Measurements from ENCODE around the gene KCNK2.

Gene KCNK2

DNA sequence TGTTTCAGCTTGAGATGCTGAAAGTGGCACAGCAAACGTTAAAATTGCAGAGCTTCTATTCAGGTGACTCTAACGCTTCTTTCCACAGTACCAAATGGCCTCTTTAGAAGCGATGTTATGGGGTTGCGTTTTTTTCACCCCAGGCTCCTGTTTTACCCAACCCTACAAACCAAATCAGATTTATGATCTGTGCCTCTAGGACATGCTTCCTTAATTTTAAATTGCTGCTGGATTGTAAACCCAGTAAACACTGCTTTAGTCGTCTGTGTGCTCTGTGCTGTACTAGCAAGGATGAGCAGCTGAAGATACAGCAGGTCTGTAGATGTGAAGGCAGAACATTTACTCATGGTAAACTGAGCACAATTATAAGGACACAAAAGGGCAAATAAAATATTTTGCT, 13.0 kb downstream of the KCNK2 start:
- DNase-seq (ENCODE audit: low read depth), result no peak

DNA sequence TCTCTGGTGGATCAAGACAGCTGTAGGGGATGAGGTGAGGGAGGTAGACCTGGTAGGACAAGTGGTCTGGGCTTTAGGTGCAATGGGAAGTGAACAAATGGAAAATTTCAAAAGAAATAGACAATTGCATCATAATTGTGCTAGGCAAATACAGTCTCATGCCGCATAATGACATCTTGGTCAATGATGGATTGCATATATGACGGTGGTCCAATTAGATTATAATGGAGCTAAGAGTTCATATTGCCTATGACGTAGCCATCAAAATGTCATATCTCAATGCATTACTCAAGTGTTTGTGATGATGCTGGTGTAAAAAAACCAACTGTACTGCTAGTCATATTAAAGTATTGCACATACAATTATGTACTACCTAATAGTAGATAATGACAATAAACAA, 19.0 kb downstream of the KCNK2 start:
- DNase-seq (ENCODE audit: low read depth), result no peak

DNA sequence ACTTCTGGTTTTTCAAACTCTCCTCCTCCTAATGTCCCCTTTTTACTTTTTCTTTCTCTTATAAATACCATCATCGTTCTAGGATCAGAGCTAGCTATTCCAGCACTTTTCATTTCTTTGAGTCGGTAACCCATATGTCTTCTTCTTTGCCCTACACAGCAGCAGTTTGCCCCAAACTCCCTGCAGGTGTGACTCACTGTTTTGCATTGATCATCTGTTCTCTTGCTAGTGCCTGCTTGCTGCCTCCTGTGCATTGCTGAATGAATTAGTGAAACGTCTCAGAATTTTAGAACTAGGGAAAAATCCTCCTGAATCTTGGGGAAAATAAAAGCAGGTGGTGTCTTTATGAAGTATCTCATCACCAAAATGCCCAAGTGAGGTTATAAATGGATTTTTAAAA, 21.7 kb downstream of the KCNK2 start:
- no peak for DNase-seq (ENCODE audit: low read depth)

DNA sequence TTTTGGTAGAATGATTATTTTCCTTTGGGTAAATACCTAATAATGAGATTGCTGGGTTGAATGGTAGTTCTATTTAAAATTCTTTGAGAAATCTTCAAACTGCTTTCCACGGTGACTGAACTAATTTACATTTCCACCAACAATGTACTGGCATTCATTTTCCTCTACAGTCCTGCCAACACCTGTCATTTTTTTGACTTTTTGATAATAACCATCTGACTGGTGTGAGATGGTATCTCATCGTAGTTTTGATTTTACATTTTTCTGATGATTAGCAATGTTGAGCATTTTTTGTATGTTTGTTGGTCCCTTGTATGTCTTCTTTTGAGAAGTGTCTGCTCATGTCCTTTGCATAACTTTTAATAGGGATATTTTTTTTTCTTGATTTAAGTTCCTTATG, 23.5 kb downstream of the KCNK2 start:
- no peak for DNase-seq (ENCODE audit: low read depth)

DNA sequence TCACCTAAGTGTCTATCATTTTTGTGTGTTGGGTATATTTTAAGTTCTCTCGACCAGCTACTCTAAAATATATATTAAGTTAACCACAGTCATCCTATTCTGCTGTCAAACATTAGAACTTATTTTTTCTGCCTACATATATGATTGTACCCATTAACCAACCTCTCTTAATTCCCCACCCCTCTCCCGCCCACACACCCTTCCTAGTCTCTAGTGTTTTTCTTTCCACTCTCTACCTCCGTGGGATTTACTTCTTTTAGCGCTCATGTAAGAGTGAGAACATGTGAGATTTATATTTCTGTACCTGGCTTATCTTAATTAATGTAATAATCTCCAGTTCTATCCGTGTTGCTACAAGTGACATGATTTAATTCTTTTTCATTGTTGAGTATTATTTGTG, 26.6 kb downstream of the KCNK2 start:
- no peak for DNase-seq (ENCODE audit: low read depth)

DNA sequence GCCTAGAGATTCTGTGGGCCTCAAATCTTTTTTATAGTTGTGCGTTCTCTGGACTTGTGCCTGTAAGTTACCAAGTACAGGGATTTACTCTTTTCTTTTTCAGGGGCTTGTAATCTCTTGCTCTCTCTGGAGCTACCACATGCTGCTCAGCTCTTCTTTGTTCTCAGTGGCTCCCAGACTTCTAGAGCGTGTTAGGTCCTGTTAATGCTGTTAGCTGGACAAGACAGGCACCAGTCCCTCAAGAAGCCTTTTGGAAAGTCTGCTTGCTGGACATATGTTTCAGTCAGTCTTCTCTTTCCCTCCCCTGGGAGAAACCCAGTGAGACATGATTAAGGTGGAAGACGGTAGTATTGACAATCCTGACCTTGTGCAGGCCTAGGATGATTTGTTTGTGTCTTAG, 29.4 kb downstream of the KCNK2 start:
- no peak for DNase-seq (ENCODE audit: low read depth)

DNA sequence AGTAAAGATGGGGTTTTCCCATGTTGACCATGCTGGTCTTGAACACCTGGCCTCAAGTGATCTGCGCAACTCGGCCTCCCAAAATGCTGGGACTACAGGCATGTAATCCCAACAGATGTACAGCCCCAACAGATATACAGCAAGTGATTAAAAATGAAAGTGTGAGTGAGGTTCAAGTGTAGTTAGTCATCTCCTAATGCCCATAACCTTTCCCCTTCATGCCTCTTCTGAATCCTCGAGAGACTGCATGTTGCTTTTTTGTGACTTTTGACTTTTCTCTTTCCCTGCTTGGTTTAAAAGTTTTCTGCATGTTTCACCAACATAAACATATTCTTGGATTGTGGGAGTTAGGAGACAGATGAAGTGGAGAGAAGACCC, 31.2 kb downstream of the KCNK2 start:
- DNase-seq (ENCODE audit: low read depth), result no peak

DNA sequence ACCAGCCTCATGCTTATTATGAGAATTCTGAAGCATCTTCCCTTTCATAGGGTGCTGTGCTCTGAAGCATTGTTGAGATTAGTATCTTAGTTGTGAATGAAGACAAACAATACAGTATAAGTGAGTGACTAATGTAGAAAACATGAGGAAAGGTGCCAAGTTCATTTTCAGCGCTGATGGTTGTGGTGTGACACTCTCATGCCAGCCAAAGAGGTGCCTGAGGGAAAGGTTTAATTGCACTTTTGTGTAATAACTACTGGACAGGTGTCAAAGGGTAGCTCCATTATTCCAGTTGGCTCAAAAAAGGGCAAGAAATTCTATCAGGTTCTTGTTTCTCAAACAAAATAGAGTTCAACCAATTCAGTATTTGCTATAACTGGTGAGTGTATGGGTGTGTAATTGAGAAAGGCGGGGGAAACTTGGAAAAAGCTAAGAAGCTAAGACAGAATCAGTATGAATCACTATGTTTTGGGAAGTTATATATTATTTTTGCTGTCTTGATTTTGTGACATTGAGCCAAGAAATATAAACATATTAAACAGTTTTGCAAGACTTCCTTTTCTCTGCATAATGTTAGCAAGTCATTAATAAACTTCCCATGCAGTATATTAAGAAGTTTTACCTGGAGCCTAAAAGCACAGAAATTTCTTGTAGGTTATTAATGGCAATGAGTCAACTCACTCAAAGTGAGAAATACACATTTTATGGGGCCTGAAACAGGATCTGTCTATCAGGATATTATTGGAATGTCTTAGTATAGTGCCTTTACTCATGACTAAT, 31.8 kb downstream of the KCNK2 start:
- DNase-seq (ENCODE audit: low read depth), result peak; percentile 47

DNA sequence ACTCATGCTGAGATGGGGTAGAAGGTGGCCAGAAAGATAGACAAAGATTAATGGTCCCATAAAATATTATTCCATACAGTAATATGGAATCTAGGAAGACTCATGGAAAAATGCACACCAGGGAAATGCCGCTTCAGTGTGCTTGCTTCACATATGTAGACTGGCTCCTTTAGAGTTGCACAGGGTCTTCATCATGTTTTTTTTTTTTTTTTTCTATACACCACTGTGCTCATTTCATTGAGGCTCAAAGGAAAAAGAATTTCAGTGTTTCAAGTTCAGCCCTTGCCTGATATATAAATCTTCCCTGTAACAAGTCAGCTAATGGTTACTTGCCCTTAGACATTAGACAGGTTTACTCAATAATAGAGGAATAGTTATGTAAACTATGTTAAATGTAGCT, 33.2 kb downstream of the KCNK2 start:
- no peak for DNase-seq (ENCODE audit: low read depth)

DNA sequence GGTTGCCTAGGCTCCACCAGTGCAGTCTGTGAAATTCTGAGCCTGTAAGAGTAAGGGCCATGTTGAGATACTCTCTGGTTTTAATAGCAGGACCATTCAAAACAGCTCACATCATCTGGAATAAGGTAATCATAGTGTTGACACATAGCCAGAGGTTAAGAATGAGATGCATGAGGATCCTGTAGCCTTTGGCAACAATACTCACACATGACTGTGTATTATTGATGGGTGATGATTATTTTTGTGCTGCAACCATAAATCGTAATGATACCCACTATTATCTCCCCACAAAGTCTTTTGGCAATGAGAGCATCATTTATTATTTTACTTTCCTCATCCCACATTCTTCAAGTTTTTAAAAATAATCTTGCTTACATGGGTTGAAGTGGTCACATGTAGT, 35.5 kb downstream of the KCNK2 start:
- no peak for DNase-seq (ENCODE audit: low read depth)

DNA sequence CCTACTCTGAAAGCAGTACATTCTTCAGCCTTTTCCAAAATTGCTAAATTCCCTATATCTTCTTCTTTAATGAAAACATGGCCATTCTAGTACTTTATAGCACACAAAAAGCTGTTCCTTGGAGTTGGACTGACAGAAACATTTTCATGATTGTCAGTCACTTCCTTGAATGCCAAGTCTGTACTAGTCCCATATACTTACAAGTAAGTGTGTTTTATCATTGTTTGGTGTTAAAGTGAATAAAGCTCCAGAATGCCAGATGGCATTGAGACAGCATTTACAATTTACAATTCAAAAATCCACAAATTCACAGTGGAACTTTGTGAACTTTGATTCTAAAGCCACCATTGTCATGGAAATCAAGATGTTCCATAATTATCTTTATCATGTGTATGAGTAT, 36.5 kb downstream of the KCNK2 start:
- DNase-seq (ENCODE audit: low read depth), result no peak

DNA sequence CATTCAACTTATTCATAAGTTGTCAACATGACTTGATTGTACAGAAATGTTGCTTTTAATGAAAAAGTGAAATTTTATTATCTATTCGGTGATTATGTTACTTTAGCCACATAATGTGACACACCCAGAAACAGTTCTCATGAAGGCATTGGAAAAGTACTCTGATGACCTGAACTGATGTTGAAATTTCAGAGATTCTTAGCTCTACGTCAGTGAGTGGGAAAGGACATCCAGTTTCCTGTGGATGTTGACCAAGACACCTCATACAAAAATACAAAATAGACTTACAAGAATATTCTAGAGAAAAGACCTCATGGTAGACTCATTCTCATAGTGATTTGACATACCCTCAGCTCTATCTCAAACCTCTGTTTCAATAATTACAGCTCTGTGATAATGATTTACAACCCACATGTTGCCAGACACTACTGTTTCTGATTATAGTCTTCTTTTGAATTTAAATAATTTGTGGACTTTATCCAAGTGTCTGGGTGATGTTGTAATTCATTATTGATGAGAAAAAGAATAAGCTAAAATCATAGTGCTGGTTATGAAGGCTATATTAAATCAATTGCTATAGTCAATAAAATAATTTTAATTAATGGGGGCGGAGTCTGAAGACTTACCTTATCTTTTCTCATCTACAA, 37.3 kb downstream of the KCNK2 start:
- DNase-seq (ENCODE audit: low read depth), result no peak

DNA sequence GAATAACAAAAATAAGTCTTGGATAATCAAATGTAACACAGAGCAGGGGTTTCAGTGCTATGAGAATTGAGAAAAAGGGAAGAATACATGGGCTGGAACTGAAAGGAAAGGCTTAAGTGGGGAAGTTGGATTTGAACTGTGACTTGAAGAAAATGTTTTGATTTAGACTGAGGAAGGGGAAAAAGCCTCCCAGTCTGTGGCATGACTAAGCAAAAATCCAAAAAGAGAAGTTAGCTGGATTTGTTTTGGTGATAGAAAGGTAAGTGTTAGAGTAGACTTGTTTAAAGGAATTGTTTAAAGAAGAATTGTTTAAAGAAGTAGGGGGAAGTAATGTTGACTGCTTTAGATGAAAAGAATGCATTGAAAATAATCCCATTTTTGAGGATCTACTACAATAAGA, 46.0 kb downstream of the KCNK2 start:
- no peak for DNase-seq (ENCODE audit: low read depth)

DNA sequence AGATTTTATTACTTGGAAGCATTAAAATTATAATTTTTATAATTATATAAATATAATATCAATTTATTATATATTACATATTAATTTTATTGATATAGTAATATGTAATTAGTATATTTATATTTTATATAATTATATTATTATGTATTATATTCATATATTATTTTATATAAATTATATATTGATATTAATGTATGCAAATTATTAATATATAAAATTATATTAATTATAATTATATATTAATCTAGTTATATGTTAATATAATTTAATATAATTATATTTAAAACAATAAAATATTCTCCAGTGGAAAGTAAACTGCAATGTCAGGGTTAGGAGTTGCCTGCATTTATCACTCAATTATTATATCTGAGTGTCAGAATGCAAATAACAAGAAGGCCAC, 48.8 kb downstream of the KCNK2 start:
- DNase-seq (ENCODE audit: low read depth), result no peak

DNA sequence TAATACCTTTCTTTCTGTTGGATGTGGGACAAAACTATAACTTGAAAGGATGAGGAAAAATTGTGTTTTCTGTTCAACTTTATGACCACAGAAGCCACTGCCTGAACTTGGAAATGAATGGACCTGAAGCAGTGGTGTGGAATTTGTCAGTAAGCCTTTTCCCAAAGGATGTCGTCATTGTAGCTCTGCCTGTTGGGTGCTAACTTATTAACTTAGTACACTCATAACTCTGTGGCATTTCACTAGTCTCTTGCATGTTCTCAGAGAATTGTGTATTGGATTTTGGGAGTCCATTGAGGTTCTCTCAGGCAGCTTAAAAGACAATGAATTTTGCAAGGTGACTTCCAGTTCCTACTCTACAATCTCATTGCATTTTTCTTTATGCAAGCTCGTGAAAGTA, 49.6 kb downstream of the KCNK2 start:
- no peak for DNase-seq (ENCODE audit: low read depth)

DNA sequence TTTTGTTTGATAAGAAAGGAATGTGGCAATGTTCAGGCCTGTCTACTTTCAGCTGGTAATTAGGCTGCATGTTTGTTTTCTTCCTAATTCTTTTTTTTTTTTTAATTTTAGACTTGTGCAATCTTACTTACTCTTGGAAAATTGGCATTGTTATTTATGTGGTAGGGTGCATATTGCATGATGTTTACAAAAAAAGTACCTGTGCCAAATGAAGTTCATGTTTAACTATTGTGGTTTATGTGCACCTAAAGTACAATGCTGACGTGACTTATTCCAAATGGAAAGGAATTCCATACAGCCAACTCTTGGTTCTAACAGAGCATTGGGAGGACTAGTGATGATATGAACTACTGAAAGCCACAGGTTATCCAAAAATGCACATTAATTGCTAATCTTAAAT, 51.0 kb downstream of the KCNK2 start:
- no peak for DNase-seq (ENCODE audit: low read depth)

DNA sequence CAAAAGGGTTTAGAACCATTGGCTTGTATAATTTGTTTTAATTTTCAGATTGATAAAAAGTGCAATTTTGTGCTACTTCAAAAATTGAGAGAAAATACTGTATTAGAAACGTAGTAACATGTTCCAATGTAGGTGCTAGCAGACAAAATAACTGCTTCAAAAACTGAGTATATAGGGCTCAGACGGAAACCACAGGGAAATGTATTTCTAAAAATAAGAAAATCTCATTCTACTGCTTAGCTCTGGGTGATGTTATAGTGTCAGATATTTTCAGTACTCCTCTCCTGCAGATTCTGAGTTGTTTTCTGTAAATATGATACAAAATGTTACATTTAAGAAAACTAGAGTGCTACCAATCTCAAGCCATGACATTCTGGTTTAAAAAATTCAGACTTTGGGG, 55.4 kb downstream of the KCNK2 start:
- no peak for DNase-seq (ENCODE audit: low read depth)

DNA sequence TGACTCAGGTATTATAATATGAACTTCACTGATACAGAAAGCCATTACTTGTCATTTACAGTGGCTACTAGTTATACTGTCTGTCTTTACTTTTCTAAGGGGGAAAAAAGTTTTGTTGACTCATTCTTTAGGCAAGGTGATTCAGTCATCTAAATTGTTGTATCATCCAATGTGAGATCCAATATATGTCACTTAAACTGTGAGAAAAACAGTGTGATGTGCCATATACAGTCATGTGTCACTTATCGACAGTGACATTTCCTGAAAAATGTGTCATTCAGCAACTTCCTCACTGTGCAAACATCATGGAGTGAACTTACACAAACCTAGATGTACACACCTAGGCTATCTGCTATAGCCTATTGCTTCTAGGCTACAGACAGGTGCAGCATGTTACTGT, 57.6 kb downstream of the KCNK2 start:
- DNase-seq (ENCODE audit: low read depth), result no peak

DNA sequence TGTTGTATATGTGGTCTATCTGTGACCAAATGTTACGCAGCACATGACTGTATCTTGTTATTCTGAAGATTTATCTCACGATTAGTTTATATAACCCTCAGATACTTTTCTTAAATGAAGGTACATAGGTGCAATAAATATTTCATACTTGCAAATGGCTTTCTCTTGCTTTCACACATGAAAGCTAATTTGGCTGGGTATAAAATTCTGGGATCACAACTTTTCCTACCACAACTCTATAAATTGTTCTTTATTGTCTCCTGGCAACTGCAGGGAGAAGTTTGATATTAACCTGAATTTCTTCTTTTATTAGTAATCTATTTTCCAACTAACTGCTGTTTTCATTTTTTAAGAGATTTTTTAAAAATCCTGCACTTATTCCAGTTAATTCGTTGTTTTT, 58.9 kb downstream of the KCNK2 start:
- no peak for DNase-seq (ENCODE audit: low read depth)

DNA sequence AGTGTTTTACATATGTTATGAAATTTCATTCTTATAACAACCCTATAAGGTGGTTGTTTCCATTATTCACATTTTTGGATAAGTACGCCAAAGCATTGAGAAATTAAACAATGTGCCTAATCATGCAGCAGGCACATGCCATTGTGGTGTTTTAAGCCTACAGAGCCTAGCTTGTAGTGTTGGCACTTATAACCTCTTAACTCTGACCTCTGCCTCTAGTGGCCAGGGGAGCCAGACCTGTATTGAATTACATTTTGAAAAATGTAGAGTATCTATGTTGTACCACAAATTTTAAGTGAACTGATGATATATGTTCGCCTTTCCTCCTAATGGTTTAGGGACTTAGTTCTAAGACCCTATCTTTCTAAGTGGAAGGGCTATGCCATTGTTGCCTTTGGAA, 61.0 kb downstream of the KCNK2 start:
- DNase-seq (ENCODE audit: low read depth), result no peak

DNA sequence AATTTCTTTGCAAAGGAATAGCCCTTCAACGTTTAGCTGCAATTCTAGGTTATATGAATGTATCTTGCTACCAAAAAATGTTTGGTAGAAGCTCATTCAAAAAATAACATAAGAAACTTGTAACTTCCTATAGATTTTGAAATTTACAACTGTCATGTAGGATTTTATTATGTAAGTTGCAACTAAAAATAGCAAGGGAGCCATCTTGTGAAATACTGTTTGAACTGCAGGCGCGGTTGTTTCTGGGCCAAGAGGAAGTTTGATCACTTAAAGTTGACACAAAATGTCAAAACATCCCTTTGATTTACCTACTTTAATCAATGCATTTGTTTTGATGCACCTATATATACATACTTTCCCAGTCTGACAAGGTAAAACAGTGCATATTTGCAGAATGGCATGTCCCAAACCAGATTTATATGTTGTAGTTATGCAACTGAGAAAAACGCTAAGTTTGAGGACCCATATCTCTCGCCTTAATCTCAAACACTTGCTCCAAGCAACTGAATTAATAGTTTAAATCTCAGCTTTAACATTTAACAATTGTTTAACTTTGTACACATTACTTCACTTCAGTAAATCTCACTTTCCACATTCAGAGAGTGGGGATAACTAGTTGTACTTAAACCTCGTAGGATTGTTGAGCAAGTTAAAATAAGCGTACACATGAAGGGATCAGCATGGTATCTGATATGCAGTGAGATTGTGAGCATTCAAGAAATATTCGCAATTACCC, 63.9 kb downstream of the KCNK2 start:
- DNase-seq (ENCODE audit: low read depth), result no peak

DNA sequence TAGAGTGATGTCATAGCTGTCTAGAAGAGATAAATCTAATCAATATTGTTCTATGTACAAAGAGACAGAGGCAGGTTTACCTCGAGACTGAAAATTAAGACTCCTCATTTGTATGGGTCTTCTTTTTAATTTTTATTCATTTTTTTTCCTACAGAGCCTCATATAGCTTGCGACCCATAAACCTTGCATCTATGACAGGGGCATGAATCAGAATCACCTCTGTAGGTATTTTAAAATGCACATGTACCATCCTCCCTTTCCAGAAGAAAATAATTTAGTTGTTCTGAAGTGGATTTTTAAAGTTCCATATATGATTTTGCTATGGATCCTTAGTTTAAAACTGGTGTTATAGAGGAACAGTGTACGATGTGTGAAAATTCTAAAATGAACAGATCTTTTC, 64.5 kb downstream of the KCNK2 start:
- DNase-seq (ENCODE audit: low read depth), result no peak

DNA sequence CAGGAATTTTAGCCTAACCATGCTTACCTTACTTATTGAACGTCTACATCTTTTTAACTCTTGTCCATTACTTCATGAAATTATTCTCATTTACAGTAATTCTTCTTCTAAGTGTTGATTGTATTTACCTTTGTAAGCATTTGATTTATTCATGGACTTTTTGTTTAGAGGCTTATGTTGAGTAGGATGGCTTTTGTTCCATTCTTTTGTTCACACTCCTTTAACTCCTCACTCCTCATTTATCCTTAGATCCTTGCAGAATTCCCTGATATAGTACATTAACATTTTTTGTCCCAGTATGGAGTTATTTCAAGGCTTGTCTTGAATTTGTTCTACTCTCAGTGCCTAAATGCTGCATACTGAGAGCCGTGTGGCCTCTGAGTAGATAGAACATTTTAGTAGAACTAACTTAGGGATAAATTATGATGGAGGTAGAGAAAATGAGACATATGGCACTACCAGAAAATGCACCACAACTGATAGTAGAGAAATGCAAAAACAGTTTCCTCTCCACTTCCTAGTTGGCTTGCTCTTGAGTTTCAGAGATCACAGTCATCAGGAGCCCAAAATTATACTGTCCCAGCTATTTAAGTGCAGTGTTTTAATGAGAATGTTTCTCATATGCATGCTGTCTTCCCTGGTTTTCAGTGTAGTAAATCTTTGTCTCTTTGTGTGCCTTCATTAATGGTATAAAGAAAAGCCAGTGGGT, 69.5 kb downstream of the KCNK2 start:
- no peak for DNase-seq (ENCODE audit: low read depth)

Measured in non-pigmented ciliary epithelial cell (primary cell).